ENCODE data around the gene PTPRO.

PTPRO gene

DNA sequence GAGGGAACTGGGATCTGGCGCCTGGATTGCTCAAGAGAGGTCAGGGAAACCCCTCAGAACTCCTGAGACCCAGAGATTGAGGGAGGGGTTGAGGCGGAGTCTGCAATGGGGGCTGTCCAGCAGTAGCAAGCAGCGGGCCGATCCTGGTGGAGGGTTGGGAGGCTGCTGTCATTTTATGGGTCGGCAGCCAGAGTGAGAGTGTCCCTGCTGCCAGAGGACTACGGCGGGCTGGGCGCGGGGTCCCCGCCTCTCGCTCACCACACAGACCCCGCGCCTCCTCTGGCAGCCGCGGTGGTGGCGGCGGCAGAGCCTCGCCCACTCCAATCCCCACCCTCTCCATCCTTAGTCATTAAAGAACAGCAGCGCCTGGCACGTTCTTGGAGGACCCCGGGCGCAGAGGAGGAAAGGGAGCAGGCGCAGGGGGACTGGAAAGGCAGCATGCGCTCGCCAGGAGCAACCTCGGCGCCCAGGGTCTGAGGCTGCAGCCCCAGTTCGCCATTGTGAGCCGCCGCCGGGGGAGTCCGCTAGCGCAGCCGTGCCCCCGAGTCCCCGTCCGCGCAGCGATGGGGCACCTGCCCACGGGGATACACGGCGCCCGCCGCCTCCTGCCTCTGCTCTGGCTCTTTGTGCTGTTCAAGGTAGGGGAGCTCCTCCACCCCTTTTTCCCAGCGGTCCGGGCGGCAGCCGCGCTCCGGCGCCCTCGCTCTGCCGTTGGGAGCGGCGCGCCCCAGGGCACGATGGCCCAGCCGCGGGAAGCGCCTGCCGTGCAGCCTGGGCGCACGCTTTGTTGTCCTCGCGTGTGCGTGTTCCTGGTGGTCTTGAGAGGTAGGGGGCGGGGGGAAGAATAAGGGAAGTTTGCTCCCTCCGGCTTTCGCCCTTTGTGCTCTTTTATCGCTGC, at the start of gene PTPRO:
Gene PTPRO, plus strand, starts transcription at position 345 of the 898 bp plus-strand sequence.
- DNase-seq (ENCODE audit: low read depth) = no peak

DNA sequence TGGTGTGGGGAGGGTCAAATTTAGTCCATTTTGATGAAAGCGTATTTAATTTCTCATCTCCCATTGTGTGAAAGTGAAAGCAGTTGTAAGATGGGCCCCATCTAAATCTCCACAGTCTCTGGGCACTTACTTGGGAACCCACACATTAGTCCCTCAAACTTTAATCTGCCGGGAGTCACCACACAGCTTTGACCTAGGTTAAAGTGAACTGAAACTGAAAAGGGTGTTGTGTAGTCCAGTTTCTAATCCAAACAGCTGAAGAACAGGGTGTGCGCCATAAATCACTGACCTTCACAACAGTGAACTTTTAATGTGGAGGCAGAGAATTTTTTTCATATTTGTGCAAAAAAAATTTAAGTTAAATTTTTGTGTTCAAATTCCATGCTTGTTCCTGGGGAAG, 48.4 kb upstream of the PTPRO start:
- DNase-seq (ENCODE audit: low read depth) = no peak

DNA sequence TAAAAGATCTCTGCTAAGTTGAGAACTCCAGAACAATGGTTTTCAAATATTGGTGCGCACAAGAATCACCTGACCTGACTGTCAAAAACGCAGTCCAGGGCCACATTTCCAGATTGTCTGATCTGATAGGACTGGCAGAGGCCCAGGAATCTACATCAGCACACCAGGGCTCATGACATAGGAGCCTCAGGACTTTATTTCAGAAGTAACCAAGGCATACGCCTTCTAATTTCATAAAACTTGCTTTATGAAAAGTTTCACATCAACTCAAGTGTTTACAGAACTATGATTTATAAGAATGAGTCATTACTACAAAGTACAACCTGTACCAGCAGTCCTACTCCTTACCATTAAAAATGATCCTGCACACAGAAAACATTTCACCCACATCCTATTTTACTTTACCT, 47.7 kb upstream of the PTPRO start:
- no peak for DNase-seq (ENCODE audit: low read depth)

DNA sequence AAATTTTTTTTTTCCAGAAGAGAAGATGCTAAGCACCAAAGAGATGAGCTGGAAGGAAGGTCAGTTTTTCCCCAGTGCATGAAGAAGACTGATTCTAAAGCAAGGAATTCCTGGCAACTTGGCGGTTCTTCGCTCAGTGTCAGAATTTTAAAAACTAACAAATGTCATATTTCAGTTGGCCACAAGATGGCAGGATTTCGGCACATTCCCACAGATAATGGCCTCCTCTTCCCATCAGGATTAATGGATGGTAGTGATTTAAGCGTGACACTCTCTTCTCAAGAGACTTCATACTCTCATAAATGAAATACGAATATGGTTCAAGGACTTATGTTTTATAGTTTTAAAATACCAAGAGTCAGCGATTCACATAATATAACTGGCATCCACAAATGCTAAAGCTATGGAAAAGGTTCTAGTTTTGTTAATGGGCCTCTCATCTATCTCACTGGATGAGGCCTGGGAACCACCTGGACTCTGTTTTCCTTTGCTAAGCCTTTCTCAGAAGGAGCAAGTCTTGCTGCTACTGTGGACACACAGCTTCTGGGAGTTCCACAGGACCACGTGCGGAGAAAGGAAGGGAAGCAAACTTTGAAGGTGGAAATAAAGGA, 46.1 kb upstream of the PTPRO start:
- no peak for DNase-seq (ENCODE audit: low read depth)

DNA sequence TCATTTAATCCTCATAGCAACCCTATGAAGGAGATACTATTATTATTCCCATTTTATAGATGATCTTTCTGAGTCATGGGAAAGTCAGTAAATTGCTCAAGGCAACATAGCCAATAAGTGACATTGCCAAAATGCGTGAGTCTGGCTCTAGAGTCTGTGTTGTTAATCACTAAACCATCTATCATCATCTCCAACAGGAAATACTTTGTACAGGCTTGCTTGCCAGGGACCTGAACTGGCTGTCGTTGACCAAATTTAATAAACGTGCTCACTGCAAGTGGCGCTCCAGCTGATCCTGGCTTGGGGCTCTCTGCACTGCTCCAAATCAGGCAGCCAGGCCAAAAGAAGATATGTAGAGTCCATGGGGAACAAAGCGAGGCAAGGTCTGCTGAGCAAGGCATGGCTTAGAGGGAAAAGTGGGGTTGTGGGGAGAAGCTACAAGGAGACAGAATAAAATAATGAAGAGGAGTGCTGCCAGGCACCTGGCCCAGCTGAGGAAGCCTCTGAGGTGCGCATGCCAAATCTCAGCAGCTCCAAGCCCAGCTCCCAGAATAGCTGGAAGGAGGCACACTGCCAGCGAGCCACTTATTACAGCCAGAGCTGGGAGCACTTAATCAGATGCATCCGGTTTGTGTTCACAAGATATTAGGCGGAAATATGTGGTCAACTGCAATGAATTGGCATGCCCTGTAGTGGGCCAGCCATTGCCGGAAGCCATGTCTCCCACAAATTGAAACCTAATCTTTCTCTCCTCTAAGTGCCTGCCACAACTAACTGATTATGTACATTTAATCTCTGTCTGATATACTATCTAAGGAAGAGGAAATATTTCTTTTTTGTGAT, 43.3 kb upstream of the PTPRO start:
- no peak for DNase-seq (ENCODE audit: low read depth)

DNA sequence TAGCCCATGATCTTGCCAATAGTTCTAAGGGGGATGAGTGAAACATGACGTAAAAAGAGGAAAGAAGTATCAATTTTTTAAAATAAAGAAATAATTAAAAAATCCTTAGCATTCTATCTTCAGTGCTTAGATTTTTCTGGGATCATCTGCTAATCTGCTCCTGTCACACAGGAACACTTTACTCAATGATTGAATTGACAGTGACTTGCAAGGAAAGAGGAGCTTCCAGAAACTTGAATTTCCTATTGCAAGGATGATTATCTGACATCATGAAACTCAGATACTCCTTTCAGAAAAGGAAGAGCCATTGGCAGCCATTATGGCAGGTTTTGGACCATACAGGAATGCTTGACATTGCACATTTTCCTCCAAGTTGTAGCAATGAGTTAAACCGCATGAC, 41.4 kb upstream of the PTPRO start:
- no peak for DNase-seq (ENCODE audit: low read depth)

DNA sequence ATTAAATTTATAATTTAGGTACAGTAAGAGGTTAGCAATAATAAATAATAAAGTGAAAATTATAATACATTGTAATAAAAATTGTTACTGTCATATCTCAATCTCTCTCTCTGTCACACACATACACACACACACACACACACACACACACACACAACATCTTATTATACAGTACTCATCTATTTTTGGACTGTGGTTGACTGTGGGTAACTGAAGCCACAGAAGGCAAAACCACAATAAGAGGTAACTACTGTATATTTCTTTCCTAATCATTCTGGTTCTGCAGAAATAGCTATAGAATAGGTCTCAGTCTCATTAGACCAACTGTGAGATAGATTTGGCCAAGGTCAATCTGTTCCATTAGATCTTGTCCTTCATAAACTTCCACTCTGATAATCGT, 33.1 kb upstream of the PTPRO start:
- DNase-seq (ENCODE audit: low read depth) = no peak

DNA sequence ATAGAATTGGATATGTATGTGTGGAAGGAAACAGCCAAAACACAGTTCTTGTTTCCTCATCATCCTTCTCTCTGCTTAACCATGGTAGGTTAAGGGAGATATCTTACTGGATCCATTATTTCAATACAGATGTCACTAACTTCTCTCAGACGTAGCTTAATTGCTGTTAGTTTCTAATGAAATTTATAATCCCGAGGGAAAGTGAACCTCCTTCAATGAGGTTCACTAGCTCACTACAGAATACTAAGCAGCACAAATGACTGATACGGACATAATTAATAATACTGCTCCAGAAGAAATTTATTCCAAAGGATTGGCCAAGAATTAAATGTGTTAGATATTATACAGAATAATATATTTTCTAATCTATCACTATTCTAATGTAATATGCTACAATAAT, 28.6 kb upstream of the PTPRO start:
- DNase-seq (ENCODE audit: low read depth) = no peak

DNA sequence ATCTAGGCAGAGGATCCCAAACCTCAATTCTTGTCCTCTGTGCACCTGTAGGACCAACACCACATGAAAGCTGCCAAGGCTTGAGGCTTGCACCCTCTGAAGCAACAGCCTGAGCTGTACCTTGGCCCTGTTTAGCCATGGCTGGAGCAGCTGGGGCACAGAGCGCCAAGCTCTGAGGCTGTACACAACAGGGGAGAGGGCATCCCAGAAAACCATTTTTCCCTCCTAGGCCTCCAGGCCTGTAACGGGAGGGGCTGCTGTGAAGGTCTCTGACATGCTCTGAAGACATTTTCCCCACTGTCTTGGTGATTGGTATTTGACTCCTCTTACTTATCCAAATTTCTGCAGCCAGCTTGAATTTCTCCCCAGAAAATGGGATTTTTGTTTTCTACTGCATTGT, 22.4 kb upstream of the PTPRO start:
- DNase-seq (ENCODE audit: low read depth) = no peak

DNA sequence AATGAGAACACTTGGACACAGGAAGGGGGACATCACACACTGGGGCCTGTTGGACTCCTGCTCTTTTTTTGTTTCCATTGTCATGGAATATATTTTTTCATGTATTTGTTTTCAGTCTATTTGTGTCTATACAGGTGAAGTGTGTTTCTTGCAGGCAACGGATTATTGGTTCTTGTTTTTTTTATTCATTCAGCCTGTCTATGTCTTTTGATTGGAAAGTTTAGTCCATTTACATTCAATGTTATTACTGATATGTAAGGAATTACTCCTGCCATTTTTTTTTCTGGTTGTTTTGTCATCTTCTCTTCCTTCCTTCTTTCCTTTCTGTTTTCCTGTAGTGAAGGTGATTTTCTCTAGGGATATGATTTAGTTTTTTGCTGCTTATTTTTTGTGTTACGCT, 18.0 kb upstream of the PTPRO start:
- DNase-seq (ENCODE audit: low read depth) = no peak

DNA sequence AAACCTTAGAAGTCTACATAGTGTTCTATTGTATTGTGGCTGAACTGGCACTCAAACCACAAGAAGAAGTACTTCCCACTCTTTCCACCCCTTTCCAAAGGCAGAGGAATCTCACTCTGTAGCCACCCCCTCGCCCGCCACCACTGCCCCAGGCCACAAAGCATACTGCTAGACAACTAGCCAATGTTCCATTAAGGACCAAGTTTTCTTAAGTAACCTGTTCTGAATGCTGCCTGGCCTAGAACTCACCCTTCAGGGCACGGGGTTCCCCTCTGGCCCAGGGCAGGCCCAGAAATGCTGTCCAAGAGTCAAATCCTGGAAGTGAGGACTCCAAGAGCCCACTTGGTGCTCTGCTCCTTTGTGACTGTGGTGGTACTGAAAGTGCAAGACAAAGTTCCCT, 15.7 kb upstream of the PTPRO start:
- no peak for DNase-seq (ENCODE audit: low read depth)

DNA sequence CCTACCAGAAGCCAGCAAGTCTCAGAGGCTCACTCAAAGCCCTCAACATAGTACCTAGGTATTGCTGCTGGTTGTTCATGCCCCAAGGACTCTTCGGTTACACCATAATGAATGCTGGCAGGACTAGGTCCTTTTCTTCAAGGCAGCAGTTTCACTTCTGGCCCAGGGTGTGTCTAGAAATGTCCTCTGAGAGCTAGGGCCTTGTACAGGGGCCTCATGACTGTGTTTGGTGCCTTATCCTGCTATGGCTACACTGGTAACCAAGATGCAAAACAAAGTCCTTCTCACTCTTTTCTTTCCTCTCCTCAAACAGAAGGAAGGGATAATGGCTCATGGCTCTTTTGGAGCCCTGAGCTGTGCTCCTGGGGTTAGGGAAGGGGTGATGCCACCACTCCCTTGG, 15.2 kb upstream of the PTPRO start:
- no peak for DNase-seq (ENCODE audit: low read depth)

DNA sequence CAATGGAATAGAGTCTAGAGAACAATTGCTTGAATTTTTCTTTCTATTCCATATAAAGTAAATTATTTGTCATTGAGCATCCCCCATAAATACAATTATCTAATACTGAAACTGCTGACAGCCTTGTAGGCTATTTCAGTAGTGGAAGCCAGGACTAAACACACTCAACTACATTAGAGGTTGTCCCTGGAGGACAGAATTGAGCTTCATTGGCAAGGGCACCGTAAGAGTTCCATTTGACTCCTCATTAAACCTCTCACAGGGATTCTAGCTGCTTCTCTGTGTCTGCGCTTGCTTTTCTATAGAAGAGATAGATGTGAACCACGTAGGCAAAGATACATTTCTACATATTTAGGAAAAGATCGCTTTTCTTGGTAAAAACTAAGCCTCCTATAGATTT, 3.5 kb upstream of the PTPRO start:
- DNase-seq (ENCODE audit: low read depth) = no peak

DNA sequence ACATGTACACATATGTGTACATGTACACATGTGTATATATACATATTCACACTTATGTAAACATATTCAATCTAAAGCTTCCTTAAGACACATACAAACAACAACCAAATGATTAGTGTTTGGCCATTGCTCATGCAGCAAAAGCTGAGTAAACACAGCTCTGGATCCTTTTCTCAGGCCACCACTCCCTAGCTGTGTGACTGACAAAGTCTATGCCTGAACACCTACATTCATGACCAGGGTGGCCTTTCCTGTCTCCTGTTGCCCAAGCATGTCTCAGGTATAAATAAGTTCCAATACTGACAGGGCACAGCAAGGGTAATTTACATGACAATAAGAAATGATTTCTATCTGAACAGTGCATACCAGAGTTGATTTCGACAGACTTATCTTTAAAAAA, 1.4 kb upstream of the PTPRO start:
- DNase-seq (ENCODE audit: low read depth) = no peak

DNA sequence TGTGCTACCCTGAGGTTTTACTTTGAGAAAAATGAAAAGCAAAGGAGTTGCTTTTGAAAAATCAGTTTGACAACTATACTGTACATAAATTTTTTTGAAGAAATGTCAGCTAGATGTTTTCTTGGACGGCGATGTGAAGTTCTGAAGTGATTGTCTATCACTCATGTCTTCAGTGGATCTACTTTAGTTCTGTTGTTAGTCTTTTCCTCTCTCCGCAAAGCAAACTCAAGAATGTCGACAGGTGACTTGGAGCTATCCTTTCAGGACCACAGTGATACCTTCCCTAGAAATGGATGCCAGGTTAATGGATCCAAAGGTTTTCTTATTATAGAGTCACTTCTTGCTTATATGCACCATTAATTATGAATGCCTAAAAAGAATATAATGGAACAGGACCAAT, 1.2 kb downstream of the PTPRO start:
- no peak for DNase-seq (ENCODE audit: low read depth)

DNA sequence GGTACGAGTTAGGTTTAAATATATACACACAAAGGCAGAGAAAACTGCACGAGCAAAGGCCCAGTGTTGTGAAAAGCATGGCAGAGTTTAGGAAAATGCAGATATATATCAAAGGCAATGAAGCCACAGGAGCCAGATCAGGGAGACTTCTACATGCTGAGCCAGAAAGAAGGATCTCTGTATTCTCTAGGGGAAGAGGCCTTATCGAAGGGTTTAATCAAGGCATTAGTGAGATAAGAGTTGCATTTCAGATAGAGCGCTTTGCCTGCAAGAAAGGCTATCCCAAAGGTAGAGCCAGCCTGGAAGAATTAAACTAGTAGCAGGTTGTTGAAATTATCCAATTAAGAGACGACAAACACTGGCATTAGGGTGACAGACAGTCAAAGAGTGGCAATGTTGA, 7.6 kb downstream of the PTPRO start:
- DNase-seq (ENCODE audit: low read depth) = no peak

DNA sequence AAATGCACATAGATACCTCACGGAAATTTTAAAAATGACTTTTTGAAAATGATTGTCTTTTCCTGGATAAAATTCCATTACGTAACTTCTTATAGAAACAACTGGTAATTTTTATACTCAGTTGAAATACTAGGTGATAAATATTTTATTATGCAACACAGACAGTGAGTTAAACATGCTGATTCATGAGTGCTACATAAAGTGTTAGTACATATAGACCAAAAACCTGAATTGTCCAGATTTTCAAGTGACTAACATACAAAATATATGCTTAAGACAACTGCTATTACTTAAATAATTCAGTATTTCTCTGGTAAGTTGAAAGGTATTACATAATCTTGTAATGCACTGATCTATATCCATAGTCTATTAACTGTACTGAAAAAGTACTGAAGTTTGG, 11.9 kb downstream of the PTPRO start:
- no peak for DNase-seq (ENCODE audit: low read depth)

DNA sequence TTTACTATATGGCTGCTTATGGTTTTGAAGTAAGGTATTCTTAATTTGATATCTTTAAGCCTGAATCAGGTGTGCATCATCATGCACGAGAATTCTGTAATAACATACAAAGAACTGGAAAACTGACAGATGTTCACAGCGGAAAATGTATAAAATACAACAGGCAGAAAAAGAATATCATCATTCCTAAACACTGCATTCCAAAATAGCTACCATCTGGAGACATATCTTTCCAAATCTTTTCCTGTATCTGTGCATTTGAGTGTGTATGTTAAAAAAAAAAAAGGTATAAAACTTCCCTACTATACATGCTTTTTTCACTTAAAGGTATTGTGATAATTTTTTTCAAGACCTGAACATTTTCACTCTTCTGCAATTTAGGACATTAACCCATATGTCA, 13.7 kb downstream of the PTPRO start:
- no peak for DNase-seq (ENCODE audit: low read depth)

DNA sequence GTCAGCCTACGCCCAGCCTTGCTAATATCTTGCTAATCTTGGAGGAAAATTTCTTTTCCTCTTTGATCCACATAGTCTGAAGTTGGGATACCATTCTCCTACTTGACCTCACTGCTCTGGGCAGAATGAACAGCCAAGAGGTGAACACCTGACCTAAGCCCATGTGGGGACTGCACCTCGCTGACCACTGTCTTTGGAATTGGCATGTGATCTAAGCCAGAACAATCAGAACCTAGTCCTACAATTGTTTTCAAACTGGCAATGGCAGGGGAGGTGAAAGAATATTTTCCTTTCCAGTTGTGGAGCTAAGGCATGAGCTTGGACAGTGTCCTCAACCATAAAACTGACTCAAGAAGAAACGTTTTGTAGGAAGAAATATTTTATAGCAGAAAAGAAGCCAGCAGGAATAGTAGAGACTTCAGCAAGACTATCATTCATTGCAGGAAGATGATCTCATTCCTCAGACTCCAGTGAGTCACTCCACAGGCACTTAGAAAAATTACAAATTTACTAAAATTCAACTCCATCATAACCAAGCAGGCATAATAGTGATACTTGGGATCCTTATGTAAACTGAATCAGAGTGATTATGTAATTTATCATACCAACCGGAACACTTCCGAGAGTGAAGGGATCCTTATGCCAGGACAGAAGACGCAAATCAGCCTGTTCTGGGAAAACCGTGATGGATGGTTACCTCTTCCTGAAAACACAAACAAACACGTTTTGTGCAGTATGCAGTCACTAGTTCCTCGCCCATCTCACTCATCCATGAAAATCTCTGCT, 14.7 kb downstream of the PTPRO start:
- no peak for DNase-seq (ENCODE audit: low read depth)

DNA sequence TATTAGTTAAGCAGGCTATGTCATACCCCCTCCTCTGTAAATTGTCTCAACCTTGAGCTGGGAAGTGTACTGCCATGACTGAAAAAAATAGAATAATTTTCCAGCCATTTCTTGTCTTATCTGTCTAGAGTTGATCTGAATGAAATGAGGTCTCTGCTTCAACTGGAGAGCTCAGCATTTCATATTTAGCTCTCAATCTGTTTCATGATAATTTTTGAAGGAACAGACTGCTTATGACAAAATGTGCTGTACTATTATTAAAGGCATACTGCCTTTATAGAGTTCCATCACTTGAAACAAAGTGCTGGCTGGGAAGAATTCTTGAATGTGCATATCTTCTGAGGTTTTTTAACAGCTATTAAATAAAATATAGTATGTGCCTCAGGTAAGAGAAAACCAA, 19.1 kb downstream of the PTPRO start:
- no peak for DNase-seq (ENCODE audit: low read depth)

DNA sequence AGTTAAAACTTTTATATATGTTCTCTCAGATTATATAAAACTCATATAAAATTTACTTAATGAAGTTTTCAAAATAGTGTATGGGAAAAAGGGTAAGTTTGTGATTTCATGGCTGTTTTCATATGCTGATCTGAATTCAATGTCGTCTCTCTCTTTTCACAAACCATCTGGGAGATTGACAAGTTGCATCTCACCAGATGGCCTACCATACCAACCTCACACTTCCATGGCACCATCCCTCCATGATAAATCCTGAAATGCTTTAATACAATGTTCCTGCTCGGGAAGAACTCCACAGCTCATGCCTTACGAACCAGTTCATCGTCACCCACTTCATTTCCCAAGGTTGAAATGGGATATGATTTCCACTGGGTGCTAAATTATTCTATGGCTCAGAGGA, 22.3 kb downstream of the PTPRO start:
- no peak for DNase-seq (ENCODE audit: low read depth)

DNA sequence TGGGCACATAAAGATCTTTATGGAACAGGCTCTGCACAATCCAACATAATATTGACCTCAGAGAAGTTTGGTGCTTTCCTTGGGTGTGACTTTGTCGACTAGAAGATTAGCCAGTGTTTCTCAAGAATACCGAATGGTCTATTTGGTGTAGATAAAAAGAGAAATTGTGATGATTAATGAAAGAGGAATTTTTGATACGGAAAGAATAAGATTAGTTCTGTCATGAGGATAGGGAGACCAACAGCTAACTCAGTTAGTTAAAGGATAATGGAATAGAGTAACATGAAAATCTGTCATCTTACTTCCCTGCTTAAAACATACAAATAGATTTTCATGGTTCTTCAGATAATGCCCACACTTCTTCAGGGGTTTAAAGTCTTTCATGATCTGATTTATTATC, 24.2 kb downstream of the PTPRO start:
- DNase-seq (ENCODE audit: low read depth) = no peak

All from activated gamma-delta T cell treated with anti-CD3 and anti-CD28 coated beads, Interleukin-2, amount 50 U/mL, for 16 hours (primary cell).